Hippocampal formation (tissue), 2 donors: ENCODE measurements around the gene MAFB.

ENCODE experiments used
- DNase-seq, 2 donors: peaks; one replicate each; lab custom pipeline; 2025; lab: John Stamatoyannopoulos, UW

Gene MAFB

GRCh38 chr20:40681684-40682083, 7.4 kb downstream of the MAFB start:
- no peak for DNase-seq

GRCh38 chr20:40681165-40681564, 7.9 kb downstream of the MAFB start:
- DNase-seq: no peak

- DNase-seq: no peak
These were observed 8.7 kb downstream of the MAFB start for GRCh38 chr20:40680161-40680959.

GRCh38 chr20:40679184-40679583, 9.9 kb downstream of the MAFB start:
- no peak for DNase-seq

GRCh38 chr20:40678286-40678875, 10.7 kb downstream of the MAFB start:
- no peak for DNase-seq

GRCh38 chr20:40677343-40677924, 11.6 kb downstream of the MAFB start:
- DNase-seq: no peak

- DNase-seq: no peak
These were observed 12.4 kb downstream of the MAFB start for GRCh38 chr20:40676491-40677269.

GRCh38 chr20:40675599-40676221, 13.3 kb downstream of the MAFB start:
- no peak for DNase-seq

GRCh38 chr20:40673442-40673841, 15.6 kb downstream of the MAFB start:
- DNase-seq: no peak

- DNase-seq: no peak
These were observed 16.9 kb downstream of the MAFB start for GRCh38 chr20:40672095-40672494.

GRCh38 chr20:40670253-40670652, 18.8 kb downstream of the MAFB start:
- DNase-seq: no peak

- DNase-seq: no peak
These were observed 19.3 kb downstream of the MAFB start for GRCh38 chr20:40669692-40670091.

GRCh38 chr20:40668449-40669228, 20.4 kb downstream of the MAFB start:
- DNase-seq: no peak

GRCh38 chr20:40667503-40667902, 21.5 kb downstream of the MAFB start:
- no peak for DNase-seq

GRCh38 chr20:40666336-40666735, 22.7 kb downstream of the MAFB start:
- no peak for DNase-seq

GRCh38 chr20:40664891-40665290, 24.1 kb downstream of the MAFB start:
- DNase-seq: no peak

- no peak for DNase-seq
These were observed 24.8 kb downstream of the MAFB start for GRCh38 chr20:40663991-40664880.

- no peak for DNase-seq
These were observed 25.7 kb downstream of the MAFB start for GRCh38 chr20:40663304-40663790.

- no peak for DNase-seq
These were observed 29.5 kb downstream of the MAFB start for GRCh38 chr20:40659567-40659966.

- DNase-seq: no peak
These were observed 30.5 kb downstream of the MAFB start for GRCh38 chr20:40658509-40658908.
